Parathyroid adenoma (tissue), 2 donors: ENCODE results near the gene SEZ6L2.

Experiments used
- H2AFZ ChIP-seq: fragments of 300-600 bp; sonication (generic); one replicate; pipeline ENCODE4 v1.7.0; 2017; ENCODE audit warnings: antibody characterized with exemption, mild to moderate bottlenecking
- H3K27ac ChIP-seq: fragments of 300-600 bp; sonication (generic); one replicate; pipeline ENCODE4 v1.7.0; 2017
- H3K27me3 ChIP-seq: fragments of 300-600 bp; sonication (generic); one replicate; pipeline ENCODE4 v1.7.0; 2017; ENCODE audit warnings: low read length; ENCODE audit not compliant: control insufficient read depth, insufficient read depth
- H3K36me3 ChIP-seq: fragments of 300-600 bp; sonication (generic); one replicate; pipeline ENCODE4 v1.7.0; 2017; ENCODE audit warnings: low read length; ENCODE audit not compliant: control insufficient read depth, insufficient read depth
- H3K4me1 ChIP-seq: fragments of 300-600 bp; sonication (generic); one replicate; pipeline ENCODE4 v1.7.0; 2017; ENCODE audit warnings: control low read depth
- H3K4me2 ChIP-seq: fragments of 300-600 bp; sonication (generic); one replicate; pipeline ENCODE4 v1.7.0; 2017; ENCODE audit warnings: low read length
- H3K4me3 ChIP-seq: fragments of 300-600 bp; sonication (generic); one replicate; pipeline ENCODE4 v1.7.0; 2017; ENCODE audit warnings: low read depth, low read length
- H3K79me2 ChIP-seq: fragments of 300-600 bp; sonication (generic); one replicate; pipeline ENCODE4 v1.7.0; 2017; ENCODE audit warnings: control low read depth
- H3K9ac ChIP-seq: fragments of 300-600 bp; sonication (generic); one replicate; pipeline ENCODE4 v1.7.0; 2017; ENCODE audit warnings: mild to moderate bottlenecking
- H3K9me3 ChIP-seq: fragments of 300-600 bp; sonication (generic); one replicate; pipeline ENCODE4 v1.7.0; 2017; ENCODE audit warnings: low read length; ENCODE audit not compliant: control insufficient read depth
- TF ChIP-seq, protein P1 (sequence below): fragments of 300-600 bp; sonication (generic); IDR thresholded peaks from one replicate; pipeline ENCODE4 v1.7.0; 2017; ENCODE audit warnings: antibody characterized with exemption, mild to moderate bottlenecking
- donor health status: primary hyperparathyroidism.

SEZ6L2 gene

DNA sequence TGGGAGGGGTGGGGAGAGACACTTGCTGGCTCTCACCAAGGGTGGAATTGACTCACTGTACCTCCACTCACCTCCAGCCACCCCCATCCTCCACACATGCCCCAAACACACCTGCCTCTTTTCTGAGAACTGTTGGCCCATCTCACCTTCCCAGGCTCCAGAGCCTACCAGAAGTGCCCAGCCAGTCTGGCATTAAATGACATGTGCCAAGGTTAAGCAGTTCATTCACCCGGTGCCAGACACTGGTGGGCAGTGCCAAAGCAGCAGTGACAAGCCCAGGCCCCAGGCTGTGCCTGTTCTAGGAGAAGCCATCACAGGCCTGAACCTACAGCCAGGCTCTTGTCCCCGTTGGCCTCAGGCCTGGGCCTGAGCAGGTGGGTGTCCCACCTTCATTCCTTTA lies 67.9 kb downstream of the SEZ6L2 start:
- Histone ChIP-seq H2AFZ (no peak overlapping the region), H3K4me2 (no peak overlapping the region), H3K9ac (no peak overlapping the region), H3K4me3 (no peak overlapping the region), H3K9me3 (no peaks in the 10 kb centered on the region), H3K79me2 (peaks cover 35% of the 10 kb centered on the region), H3K36me3 (no peaks in the 10 kb centered on the region), H3K27ac (no peak overlapping the region), H3K4me1 (no peaks in the 10 kb centered on the region), H3K27me3 (no peaks in the 10 kb centered on the region)
- TF ChIP-seq, protein P1, sequence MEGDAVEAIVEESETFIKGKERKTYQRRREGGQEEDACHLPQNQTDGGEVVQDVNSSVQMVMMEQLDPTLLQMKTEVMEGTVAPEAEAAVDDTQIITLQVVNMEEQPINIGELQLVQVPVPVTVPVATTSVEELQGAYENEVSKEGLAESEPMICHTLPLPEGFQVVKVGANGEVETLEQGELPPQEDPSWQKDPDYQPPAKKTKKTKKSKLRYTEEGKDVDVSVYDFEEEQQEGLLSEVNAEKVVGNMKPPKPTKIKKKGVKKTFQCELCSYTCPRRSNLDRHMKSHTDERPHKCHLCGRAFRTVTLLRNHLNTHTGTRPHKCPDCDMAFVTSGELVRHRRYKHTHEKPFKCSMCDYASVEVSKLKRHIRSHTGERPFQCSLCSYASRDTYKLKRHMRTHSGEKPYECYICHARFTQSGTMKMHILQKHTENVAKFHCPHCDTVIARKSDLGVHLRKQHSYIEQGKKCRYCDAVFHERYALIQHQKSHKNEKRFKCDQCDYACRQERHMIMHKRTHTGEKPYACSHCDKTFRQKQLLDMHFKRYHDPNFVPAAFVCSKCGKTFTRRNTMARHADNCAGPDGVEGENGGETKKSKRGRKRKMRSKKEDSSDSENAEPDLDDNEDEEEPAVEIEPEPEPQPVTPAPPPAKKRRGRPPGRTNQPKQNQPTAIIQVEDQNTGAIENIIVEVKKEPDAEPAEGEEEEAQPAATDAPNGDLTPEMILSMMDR = no peak

DNA sequence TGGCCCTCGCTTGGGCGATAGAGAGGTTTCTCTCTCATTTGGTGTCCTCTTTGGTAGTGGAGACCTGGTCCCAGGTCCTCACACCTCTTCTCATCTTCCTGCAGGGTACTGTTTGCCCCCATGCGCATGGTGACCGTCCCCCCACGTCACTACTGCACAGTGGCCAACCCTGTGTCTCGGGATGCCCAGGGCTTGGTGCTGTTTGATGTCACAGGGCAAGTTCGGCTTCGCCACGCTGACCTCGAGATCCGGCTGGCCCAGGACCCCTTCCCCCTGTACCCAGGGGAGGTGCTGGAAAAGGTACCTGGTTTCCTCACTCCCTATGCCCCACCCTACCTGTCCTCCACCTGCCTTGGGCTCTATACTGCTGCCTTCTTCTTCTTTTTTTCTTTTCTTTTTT lies 68.6 kb downstream of the SEZ6L2 start:
- Histone ChIP-seq H3K27ac (no peak overlapping the region), H3K79me2 (peaks cover 42% of the 10 kb centered on the region), H3K4me1 (no peaks in the 10 kb centered on the region), H3K27me3 (no peaks in the 10 kb centered on the region), H3K4me2 (no peak overlapping the region), H3K9me3 (no peaks in the 10 kb centered on the region), H3K4me3 (no peak overlapping the region), H3K36me3 (no peaks in the 10 kb centered on the region), H2AFZ (no peak overlapping the region), H3K9ac (no peak overlapping the region)
- TF ChIP-seq, protein P1 = no peak

DNA sequence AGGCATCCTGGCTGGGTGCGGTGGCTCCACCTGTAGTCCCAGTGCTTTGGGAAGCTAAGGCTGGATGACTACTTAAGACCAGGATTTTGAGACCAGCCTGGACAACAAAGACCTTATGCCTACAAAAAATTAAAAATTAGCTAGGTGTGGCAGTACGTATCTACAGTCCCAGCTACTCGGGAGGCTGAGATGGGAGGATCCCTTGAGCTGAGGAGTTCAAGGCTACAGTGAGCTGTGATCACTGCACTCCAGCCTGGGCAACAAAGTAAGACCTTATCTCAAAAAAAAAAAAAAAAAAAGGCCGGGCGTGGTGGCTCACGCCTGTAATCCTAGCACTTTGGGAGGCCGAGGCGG lies 73.0 kb downstream of the SEZ6L2 start:
- Histone ChIP-seq H3K4me3 (no peak overlapping the region), H3K27me3 (no peaks in the 10 kb centered on the region), H3K79me2 (peaks cover 72% of the 10 kb centered on the region), H3K4me1 (peaks cover 12% of the 10 kb centered on the region), H2AFZ (no peak overlapping the region), H3K9me3 (no peaks in the 10 kb centered on the region), H3K4me2 (no peak overlapping the region), H3K27ac (no peak overlapping the region), H3K9ac (no peak overlapping the region), H3K36me3 (no peaks in the 10 kb centered on the region)
- TF ChIP-seq, protein P1 = no peak

DNA sequence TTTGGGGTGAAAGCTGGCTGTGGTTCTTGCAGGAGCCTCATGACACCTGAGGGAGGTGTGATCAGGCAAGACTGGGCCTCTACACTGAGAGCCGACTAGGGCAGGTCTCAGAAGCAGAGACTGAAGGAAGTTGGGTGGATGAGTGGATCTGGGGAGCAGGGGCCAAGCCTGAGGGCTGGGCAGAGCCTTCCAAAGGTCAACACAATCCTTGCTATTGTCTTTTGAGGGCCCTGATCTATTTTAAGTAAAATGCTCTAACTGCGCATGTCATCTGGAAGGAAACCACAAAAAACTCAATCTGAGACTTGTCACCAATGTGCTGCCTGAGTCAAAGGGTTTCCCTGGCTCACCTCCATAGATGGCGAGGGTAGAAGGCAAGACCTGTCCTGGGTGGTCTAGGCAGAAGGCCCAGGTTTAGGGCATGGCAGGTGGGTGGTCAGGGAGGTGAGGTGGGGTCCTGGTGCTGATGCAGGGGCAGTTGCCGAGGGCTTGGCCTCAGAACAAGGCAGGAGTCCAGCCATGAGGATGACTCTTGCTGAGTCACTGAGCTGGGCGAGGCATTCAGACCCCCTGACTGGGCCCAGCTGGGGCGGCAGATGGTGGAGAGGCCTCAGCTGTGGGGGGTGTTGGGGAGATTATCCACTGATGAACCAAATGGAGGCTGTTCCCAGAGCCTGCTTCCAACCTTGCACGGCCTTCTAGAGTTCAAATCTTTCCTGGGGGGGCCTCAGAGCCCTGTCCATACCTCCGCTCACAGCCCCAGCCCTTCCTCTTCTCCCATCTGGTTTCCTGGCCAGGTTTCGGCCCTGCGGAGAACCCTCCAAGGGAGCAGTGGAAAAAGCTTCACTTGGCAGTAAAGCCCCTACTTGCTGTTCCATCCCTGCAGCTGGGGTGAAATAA lies 74.0 kb downstream of the SEZ6L2 start:
- H3K4me1 ChIP-seq = peaks cover 14% of the 10 kb centered on the region

More for the DNA sequence above, 74.0 kb downstream of the SEZ6L2 start:
- H2AFZ ChIP-seq = no peak overlapping the region
- no peaks in the 10 kb centered on the region for H3K27me3 ChIP-seq
- no peaks in the 10 kb centered on the region for H3K36me3 ChIP-seq
- no peaks in the 10 kb centered on the region for H3K9me3 ChIP-seq
- H3K9ac ChIP-seq = no peak overlapping the region
- H3K4me2 ChIP-seq = no peak overlapping the region
- no peak overlapping the region for H3K4me3 ChIP-seq
- peak overlapping the region; percentile 26 for H3K27ac ChIP-seq
- H3K79me2 ChIP-seq = peaks cover 70% of the 10 kb centered on the region
- TF ChIP-seq, protein P1 = no peak
